Measurements from ENCODE around the gene PNLIPRP2. TPM values are rescaled to one million over a fixed set of nuclear protein-coding genes. Genes with fewer than 3 reads are reported as not detected.

Gene PNLIPRP2
- total RNA-seq, 1 donor from 2014 or later: not detected

DNA sequence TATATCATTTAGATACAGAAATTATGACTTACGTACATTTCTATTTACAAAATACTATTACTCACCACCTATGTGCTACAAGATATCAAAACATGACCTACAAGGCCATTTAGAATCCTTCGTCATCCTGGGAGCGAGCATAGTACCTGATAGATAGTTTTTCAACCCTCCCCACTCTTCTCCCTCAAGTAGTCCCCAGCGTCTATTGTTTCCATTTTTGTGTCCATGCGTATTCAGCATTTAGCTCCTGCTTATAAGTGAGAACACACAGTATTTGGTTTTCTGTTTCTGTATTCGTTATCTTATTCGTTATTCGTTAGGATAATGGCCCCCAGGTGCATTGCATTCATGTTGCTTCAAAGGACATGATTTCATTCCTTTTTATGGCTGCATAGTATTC is 28.1 kb downstream of the PNLIPRP2 start:
- no peak for DNase-seq (ENCODE audit: low spot score)
- intact Hi-C loops (cut with DNase I): no loop called here

DNA sequence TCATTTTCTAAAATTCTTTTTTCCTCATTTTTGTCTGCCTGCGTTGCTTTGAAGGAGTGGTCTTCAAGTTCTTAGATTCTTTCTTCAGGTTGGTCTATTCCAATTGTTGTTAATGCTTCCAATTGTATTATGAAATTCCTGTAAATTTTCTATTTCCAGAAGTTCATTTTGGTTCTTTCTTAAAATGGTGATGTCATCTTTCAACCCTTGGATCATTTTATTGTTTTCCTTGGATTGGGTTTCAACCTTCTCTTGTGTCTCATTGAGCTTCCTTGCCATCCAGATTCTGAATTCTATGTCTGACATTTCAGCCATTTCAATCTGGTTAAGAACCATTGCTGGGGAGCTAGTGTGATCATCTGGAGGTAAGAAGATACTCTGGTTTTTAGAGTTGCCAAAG is 33.1 kb downstream of the PNLIPRP2 start:
- intact Hi-C loops (cut with DNase I): no loop called here

DNA sequence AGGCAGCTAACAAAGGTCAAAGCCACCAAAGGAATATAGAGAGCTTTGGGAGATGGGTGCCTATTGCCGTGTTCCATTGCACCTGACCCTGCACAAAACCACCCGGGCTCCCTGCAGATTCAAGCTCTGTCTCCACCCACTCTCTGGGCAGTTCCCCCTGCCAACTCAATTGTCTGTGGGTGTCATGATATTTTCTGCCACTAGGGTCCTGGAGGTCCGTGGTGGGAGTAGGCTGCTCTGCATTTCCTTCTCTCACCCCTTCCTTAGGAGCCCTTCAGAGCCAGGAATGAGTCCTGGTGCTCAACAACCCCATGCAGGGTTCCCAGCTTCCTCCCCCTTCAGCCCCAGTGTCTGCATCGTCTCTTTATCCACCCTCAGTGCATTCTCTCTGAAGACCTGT is 34.1 kb downstream of the PNLIPRP2 start:
- DNase-seq (ENCODE audit: low spot score): no peak
- intact Hi-C loops (cut with DNase I): no loop called here

More for the DNA sequence above, 33.1 kb downstream of the PNLIPRP2 start:
- DNase-seq (ENCODE audit: low spot score): no peak

DNA sequence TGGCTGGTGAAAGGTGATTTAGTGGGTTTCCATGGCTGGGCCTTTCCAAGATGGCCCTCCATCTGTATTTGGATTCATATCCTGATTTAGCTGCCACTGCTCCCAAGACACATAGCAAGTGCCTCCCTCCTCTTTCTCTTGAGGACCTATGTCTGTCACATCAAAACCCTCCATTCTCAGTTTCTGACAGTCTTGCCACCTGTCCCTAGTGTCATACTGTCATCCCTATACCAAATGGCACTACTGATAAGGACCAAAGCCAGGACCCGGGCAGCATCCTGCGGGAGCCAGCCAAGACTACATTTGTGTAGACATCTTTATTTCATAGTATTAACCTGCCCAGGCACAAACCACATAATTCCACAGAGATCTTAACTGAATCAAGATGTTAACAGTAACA is 34.8 kb downstream of the PNLIPRP2 start:
- no peak for DNase-seq (ENCODE audit: low spot score)

GRCh38 chr10:116656044-116656443 is 35.3 kb downstream of the PNLIPRP2 start:
- intact Hi-C loops (cut with DNase I): no loop called here
- no peak for DNase-seq (ENCODE audit: low spot score)

More for the DNA sequence above, 34.8 kb downstream of the PNLIPRP2 start:
- intact Hi-C loops (cut with DNase I): no loop called here

GRCh38 chr10:116657863-116658551 is 37.3 kb downstream of the PNLIPRP2 start:
- no peak for DNase-seq (ENCODE audit: low spot score)
- intact Hi-C loops (cut with DNase I): no loop called here

DNA sequence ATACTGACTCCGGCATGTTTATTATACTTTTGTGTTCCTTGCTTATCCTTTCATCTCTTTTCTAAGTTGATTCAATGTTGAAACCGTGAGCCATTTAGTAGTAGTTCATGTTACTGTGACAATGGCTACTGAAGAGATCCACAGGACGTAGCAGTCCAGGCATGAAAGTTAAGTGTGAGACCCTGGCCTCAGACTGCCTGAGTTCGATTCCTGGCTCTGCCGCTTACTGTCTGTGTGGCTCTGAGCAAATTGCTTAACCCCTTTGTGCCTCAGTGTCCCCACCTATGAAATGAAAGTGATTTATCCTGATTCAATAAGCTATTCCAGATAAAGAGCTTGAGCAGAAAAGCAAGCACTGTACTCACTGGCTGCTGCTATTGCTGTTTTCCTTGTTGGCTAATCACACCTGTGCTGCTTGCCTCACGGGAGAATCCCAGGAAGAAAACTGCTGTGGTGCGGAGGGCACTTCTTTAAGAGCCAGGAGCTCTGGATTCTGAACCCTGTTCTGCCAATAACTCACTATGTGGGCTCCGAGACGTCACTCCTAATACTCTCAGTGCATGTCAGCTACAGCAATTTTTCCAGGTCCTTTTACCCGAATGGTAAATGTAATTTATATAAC is 38.4 kb downstream of the PNLIPRP2 start:
- no peak for DNase-seq (ENCODE audit: low spot score)
- intact Hi-C loops (cut with DNase I): no loop called here

- DNase-seq (ENCODE audit: low spot score): no peak
- intact Hi-C loops (cut with DNase I): no loop called here
These were observed 40.1 kb downstream of the PNLIPRP2 start for GRCh38 chr10:116660860-116661259.

DNA sequence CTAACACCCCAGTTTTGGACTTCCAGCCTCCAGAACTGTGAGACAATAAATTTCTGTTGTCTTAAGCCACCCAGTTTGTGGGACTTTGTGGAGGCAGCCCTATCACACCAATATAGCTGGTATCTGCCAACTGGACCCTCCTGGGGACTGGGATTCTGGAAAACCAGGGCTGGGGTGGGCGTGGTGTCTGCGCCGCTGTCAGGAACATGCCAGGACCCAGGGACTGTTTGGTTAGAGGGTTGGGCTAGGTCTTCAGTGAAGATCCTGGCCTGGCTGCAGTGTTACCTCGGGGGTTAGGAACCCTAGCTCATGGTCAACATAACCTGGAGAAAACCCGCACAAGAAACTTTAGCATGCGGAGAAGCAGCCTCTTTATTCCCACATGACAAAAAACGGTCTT is 42.6 kb downstream of the PNLIPRP2 start:
- no peak for DNase-seq (ENCODE audit: low spot score)
- intact Hi-C loops (cut with DNase I): no loop called here

- intact Hi-C loops (cut with DNase I): no loop called here
- DNase-seq (ENCODE audit: low spot score): no peak
These were observed 43.9 kb downstream of the PNLIPRP2 start for GRCh38 chr10:116664631-116665030.

GRCh38 chr10:116665541-116666125 is 44.9 kb downstream of the PNLIPRP2 start:
- intact Hi-C loops (cut with DNase I): no loop called here
- no peak for DNase-seq (ENCODE audit: low spot score)

- no peak for DNase-seq (ENCODE audit: low spot score)
- intact Hi-C loops (cut with DNase I): no loop called here
These were observed 46.7 kb downstream of the PNLIPRP2 start for GRCh38 chr10:116667484-116667883.

GRCh38 chr10:116668018-116668417 is 47.3 kb downstream of the PNLIPRP2 start:
- no peak for DNase-seq (ENCODE audit: low spot score)
- intact Hi-C loops (cut with DNase I): no loop called here

GRCh38 chr10:116668446-116668845 is 47.7 kb downstream of the PNLIPRP2 start:
- DNase-seq (ENCODE audit: low spot score): no peak
- intact Hi-C loops (cut with DNase I): no loop called here

DNA sequence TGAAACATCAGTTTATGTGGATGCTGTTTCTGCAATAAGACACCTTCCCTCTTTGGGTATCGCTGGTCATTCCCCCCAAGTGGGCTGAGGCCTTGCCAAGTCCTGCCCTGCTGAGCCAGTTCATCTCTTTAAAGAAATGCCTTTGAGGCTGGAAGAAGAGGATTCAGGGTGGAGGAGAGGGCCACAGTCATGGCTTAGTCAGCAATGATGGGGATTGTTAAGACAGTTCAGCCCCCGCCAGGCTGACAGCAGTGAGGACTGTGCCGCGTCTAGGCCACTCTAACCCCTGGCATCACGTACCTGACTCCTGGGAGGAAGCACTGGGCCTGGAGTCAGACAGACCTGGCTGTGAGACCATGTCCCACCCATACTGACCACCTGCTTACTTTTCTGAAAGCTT is 48.3 kb downstream of the PNLIPRP2 start:
- DNase-seq (ENCODE audit: low spot score): no peak
- intact Hi-C loops (cut with DNase I): no loop called here

DNA sequence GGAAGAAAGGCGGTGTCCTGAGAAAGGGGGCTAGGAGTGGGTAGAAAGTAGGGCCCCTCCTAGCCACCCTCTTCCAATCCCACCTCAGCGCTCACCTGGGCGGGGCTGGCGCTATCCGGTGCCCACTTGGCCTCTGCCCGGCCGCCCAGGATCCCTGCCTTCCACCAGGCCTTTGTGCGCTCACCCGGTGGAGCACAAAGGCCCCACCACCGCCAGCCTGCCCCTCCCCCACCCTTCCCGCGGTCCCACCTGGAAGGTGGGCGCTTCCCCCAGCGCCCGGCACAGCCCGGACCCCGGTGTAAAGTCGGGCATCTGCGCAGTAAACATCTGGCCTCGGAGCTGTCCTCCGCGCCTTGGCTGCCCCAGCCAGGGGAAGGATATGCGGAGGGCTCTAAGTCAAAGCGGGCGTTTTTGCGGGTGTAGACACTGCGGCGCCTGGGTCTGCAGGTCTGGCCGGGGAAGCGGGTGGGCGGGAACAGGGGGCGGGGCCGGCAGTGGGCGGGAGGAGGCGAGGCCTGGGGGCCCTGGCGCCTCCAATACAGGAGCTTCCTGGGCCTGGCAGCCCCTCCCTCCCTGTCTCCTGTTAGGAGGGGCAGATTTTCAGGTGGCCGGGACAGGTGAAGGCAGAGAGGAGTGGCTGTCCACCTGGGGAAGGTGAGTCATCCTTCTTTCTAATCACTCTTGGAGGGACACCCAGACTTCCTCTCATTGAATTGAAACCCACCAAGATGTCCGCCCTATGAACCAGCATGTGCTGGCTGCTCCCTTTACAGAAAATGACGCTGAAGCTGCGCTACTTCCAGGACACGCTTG is 49.3 kb downstream of the PNLIPRP2 start:
- intact Hi-C loops (cut with DNase I): no loop called here
- DNase-seq (ENCODE audit: low spot score): no peak

DNA sequence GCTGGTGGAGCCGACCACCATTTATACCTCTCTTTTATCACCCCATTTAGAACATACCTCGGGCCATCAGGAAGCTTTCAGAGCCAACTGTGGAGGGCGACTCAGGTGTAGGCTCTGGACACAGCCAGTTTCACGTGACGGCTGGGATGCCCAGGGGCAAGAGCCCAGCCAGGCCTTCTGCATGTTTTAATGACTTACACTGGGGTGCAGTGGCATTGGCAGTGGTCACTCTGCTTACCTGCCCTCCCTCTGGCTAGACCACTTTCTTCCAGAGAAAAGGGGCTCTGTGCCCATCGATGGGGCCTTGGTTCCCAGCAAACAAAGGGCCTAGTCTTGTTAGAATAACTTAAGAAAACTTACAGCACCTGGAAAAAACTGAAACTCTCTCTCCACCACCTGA is 50.0 kb downstream of the PNLIPRP2 start:
- DNase-seq (ENCODE audit: low spot score): no peak
- intact Hi-C loops (cut with DNase I): no loop called here

DNA sequence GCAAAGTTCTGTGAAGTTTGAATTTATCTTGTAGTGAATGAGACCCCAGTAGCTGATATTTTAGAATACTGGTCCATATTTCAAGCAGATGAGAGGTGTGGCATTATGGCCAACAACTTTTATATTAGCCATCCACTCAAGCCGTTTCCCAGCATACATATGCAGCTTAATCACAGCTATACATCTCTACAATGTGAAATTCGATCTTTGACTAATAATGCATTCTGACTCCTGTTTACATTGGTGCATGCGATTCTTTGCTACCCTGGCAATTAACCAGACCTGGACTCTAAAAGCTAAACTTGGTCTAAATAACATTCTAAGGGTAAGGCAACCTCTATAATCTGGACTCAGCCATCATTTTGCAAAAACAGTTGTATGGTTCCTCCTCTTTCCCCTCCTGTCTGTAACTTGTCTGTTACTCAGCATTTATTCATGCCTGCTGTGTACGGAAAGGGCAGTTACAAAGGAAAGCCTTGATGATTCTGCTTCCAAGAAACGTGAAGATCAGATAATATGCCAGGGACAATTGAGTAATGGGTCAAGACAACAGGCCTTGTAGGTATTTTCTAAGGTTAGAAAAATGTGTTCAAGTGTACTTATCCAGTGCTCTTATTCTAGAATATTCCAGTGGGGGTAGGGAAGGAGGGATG is 50.6 kb downstream of the PNLIPRP2 start:
- no peak for DNase-seq (ENCODE audit: low spot score)

GRCh38 chr10:116672891-116673290 is 52.1 kb downstream of the PNLIPRP2 start:
- intact Hi-C loops (cut with DNase I): no loop called here
- DNase-seq (ENCODE audit: low spot score): no peak

More for the DNA sequence above, 50.6 kb downstream of the PNLIPRP2 start:
- intact Hi-C loops (cut with DNase I): no loop called here

- intact Hi-C loops (cut with DNase I): no loop called here
- DNase-seq (ENCODE audit: low spot score): no peak
These were observed 53.1 kb downstream of the PNLIPRP2 start for GRCh38 chr10:116673866-116674265.
